ENCODE measurements around the gene SYTL2.

The SYTL2 gene

DNA sequence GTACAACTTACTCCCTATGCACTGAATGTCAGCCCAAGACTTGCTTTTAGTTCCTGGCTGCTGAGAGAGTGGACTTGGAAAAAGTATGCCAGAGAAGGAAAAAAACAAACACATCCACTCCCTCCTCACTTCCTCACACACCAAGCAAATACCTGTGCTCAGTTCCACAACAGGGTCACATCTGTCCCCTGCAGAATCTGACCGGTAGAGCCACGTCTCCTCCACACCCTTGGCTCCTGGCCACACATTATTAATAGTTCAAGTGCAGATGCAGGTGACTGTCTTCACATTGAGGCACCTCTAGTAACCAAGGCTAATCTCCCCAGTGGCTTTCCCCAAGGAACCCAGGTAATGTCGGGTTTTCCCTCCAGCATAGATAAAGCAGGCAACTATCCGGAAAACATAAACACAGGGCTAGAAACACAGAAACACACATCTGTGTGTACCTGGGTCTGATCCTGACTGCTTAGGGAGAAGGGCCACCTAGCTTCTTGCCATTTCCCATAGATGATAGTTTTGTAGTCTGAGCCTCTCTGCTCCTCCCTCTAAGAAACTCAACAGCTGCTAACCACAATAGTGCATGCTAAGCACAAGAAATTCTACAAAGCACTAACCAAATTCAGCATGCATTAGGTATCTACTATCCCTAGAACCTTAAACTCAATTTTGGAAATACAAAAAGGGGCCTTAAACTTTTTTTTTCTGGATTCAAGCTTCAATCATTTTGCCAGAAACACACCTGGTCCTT, 10.2 kb downstream of the SYTL2 start:
- Histone ChIP-seq H3K36me3 (ENCODE audit: control insufficient read depth in 1 of 2, insufficient read depth in 2 of 2, low read length in 2 of 2) (no peaks in the 10 kb centered on the region), H3K9ac (ENCODE audit: low read depth in 1 of 2, low read length in 2 of 2) (no peak overlapping the region), H3K27me3 (ENCODE audit: control insufficient read depth in 1 of 2, insufficient read depth in 2 of 2, low read length in 2 of 2) (no peaks in the 10 kb centered on the region), H3K27ac (ENCODE audit: low read depth, low read length) (no peak overlapping the region), H3K9me3 (ENCODE audit: control insufficient read depth in 1 of 2, low read length in 2 of 2) (no peaks in the 10 kb centered on the region), H3K4me1 (ENCODE audit: control insufficient read depth in 1 of 2, insufficient read depth in 2 of 2, low read length in 2 of 2) (peaks cover 25 to 32% of the 10 kb centered on the region in 2 donors), H3K4me3 (ENCODE audit: low read depth in 1 of 2, low read length in 2 of 2) (no peak overlapping the region)

DNA sequence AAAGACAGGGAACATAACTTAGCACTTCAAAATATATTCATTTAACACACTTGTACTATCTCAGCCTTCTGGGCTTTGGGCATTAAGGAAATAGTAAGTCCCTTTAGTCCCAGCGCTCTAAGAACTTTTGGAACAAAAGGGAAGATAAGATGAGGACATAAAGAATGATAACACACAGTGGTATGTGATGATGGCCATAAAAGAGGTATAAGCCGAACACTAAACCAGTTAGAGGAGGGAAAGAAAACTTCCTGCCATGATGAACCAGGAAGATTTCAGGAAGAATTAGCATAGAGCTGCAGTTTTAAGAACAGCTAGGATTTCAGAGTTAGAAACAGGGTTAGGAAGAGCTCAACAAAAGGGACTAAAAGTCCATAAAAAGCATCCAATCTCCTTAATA, 11.8 kb downstream of the SYTL2 start:
- no peaks in the 10 kb centered on the region for H3K27me3 ChIP-seq (ENCODE audit: control insufficient read depth in 1 of 2, insufficient read depth in 2 of 2, low read length in 2 of 2)
- H3K9ac ChIP-seq (ENCODE audit: low read depth in 1 of 2, low read length in 2 of 2), result no peak overlapping the region
- no peak overlapping the region for H3K27ac ChIP-seq (ENCODE audit: low read depth, low read length)
- no peaks in the 10 kb centered on the region for H3K36me3 ChIP-seq (ENCODE audit: control insufficient read depth in 1 of 2, insufficient read depth in 2 of 2, low read length in 2 of 2)
- peaks cover 27 to 33% of the 10 kb centered on the region in 2 donors for H3K4me1 ChIP-seq (ENCODE audit: control insufficient read depth in 1 of 2, insufficient read depth in 2 of 2, low read length in 2 of 2)
- no peaks in the 10 kb centered on the region for H3K9me3 ChIP-seq (ENCODE audit: control insufficient read depth in 1 of 2, low read length in 2 of 2)
- no peak overlapping the region for H3K4me3 ChIP-seq (ENCODE audit: low read depth in 1 of 2, low read length in 2 of 2)

DNA sequence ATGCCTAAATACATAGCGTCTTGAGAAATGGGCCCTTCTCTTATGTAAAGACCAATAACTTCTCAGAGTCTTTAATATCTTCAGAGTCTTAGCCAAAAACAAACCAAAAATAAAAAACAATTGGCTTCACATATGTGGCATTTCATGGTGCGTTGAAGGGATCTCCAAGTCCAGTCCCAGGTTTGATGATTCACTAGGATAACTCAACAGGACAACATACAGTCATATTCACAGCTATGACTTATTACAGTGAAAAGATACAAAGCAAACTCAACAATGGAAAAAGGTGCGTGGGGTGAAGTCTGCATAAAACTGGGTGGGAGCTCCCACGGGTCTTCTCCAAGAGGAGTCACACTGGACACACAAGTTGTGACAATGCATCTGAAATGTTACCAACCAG, 12.6 kb downstream of the SYTL2 start:
- H3K36me3 ChIP-seq (ENCODE audit: control insufficient read depth in 1 of 2, insufficient read depth in 2 of 2, low read length in 2 of 2), result no peaks in the 10 kb centered on the region
- no peaks in the 10 kb centered on the region for H3K9me3 ChIP-seq (ENCODE audit: control insufficient read depth in 1 of 2, low read length in 2 of 2)
- peaks cover 27 to 33% of the 10 kb centered on the region in 2 donors for H3K4me1 ChIP-seq (ENCODE audit: control insufficient read depth in 1 of 2, insufficient read depth in 2 of 2, low read length in 2 of 2)
- no peak overlapping the region for H3K27ac ChIP-seq (ENCODE audit: low read depth, low read length)
- no peak overlapping the region for H3K4me3 ChIP-seq (ENCODE audit: low read depth in 1 of 2, low read length in 2 of 2)
- H3K27me3 ChIP-seq (ENCODE audit: control insufficient read depth in 1 of 2, insufficient read depth in 2 of 2, low read length in 2 of 2), result no peaks in the 10 kb centered on the region
- no peak overlapping the region for H3K9ac ChIP-seq (ENCODE audit: low read depth in 1 of 2, low read length in 2 of 2)

DNA sequence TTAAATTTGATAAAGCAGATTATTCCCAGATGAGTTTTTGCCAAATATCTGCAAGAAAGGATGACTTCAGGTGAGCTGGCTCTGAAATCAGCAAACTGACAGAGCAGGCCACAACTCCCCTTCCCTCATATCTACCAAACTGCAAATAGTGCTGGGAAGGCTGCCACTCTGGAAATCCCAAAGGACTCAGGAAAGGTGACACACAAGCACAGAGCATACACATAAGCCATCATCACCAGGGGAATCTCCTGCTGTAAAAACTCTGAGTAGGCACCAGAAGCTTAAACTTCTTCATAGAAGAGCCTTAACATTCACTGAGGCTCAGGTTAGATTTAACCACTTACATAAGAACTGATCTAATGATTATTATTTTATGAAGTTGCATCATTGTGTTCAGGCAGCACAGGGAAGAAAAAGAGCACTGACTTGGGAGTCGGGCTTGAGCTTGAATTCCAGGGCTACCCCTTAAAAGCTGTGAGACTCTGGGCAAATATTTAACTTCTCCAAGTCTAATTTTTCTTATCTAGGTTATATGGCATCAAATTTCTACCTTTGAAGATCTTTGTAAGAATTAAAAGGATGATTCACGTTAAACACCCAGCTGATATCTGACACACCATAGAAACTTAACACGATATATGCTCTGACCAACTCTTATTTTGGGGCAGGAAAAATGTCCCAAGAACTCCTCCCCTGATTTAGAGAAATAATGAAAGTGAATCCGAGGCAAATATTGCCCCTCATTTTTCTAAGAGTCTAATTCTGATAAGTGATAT, 15.0 kb downstream of the SYTL2 start:
- no peak overlapping the region for H3K27ac ChIP-seq (ENCODE audit: low read depth, low read length)

DNA sequence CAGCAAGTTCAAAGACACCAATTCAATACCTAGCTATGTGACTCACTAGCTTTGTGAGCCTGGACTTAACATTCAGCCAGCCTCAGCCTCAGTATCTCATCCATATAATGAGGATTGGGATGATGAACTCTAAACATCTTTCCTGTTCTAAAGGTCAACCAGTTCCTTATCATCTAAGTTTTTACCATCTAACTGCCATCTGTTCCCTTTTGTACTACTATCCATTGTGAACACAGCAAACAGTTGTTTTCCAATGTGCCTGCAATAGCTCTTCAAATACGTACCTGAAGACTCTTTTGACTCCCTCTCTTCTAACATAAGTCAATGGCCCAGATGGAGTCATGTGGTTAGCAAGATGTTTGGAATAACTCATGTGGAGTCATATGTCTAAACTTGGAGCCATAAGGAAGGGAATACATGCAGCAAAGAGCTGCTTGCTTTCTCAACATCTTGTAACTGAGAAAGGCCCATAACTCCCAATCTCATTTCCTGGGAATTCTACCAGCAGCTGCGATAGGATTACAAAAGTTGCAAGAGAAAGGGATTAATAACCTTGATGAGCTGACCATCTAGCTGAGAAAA, 19.4 kb downstream of the SYTL2 start:
- no peaks in the 10 kb centered on the region for H3K27me3 ChIP-seq (ENCODE audit: control insufficient read depth in 1 of 2, insufficient read depth in 2 of 2, low read length in 2 of 2)
- H3K4me3 ChIP-seq (ENCODE audit: low read depth in 1 of 2, low read length in 2 of 2), result no peak overlapping the region
- H3K4me1 ChIP-seq (ENCODE audit: control insufficient read depth in 1 of 2, insufficient read depth in 2 of 2, low read length in 2 of 2), result peaks cover 14 to 27% of the 10 kb centered on the region in 2 donors
- H3K9me3 ChIP-seq (ENCODE audit: control insufficient read depth in 1 of 2, low read length in 2 of 2), result no peaks in the 10 kb centered on the region
- no peak overlapping the region for H3K9ac ChIP-seq (ENCODE audit: low read depth in 1 of 2, low read length in 2 of 2)
- H3K36me3 ChIP-seq (ENCODE audit: control insufficient read depth in 1 of 2, insufficient read depth in 2 of 2, low read length in 2 of 2), result no peaks in the 10 kb centered on the region
- no peak overlapping the region for H3K27ac ChIP-seq (ENCODE audit: low read depth, low read length)

More for the DNA sequence above, 15.0 kb downstream of the SYTL2 start:
- no peak overlapping the region for H3K9ac ChIP-seq (ENCODE audit: low read depth in 1 of 2, low read length in 2 of 2)
- no peak overlapping the region for H3K4me3 ChIP-seq (ENCODE audit: low read depth in 1 of 2, low read length in 2 of 2)
- H3K9me3 ChIP-seq (ENCODE audit: control insufficient read depth in 1 of 2, low read length in 2 of 2), result no peaks in the 10 kb centered on the region
- H3K4me1 ChIP-seq (ENCODE audit: control insufficient read depth in 1 of 2, insufficient read depth in 2 of 2, low read length in 2 of 2), result peaks cover 27 to 29% of the 10 kb centered on the region in 2 donors
- no peaks in the 10 kb centered on the region for H3K27me3 ChIP-seq (ENCODE audit: control insufficient read depth in 1 of 2, insufficient read depth in 2 of 2, low read length in 2 of 2)
- H3K36me3 ChIP-seq (ENCODE audit: control insufficient read depth in 1 of 2, insufficient read depth in 2 of 2, low read length in 2 of 2), result no peaks in the 10 kb centered on the region

DNA sequence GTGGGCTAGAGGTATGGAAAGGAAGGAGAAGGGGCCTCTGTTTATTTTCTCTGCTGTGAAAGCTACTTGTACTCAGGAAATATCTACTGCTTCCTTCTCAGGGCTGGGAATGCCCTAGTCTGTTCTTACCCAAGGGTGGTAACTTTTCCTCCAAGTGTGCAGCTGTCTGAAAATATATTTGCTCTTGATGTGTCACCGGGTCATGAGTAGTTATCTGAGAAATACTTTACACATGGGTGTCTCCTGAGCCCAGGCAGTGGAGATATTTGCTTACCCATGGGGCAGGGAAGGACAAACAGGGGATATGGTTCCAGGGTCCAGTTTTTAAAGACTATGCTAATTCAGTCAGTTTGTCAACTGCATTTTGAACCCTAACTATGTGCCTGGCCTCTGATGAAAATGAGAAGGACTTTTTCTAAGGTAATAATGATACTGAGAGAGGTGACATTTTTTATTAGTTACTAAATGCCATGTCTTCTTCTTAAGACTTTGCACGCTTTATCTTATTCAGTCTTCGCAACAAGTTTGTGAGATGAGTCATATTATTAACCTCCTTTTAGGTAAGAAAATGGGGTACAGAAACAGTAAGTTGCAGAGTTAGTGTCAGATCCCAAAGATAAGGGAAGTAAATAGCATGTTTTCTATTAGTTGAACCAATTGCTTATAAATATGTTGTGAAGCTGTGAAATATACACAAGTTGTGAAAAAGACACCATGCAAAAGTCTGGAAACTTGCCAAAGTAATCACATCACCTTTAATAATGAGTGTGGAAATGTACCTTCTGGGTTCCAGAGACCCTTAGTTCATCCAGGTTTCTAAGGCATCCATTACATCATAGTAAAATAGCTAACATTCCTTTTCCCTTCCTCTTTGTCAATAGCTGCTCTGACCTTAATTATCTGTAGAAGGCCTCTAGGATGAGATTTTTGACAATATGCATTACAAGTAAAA, 22.9 kb downstream of the SYTL2 start:
- Histone ChIP-seq H3K27me3 (ENCODE audit: control insufficient read depth in 1 of 2, insufficient read depth in 2 of 2, low read length in 2 of 2) (no peaks in the 10 kb centered on the region), H3K27ac (ENCODE audit: low read depth, low read length) (no peak overlapping the region)

DNA sequence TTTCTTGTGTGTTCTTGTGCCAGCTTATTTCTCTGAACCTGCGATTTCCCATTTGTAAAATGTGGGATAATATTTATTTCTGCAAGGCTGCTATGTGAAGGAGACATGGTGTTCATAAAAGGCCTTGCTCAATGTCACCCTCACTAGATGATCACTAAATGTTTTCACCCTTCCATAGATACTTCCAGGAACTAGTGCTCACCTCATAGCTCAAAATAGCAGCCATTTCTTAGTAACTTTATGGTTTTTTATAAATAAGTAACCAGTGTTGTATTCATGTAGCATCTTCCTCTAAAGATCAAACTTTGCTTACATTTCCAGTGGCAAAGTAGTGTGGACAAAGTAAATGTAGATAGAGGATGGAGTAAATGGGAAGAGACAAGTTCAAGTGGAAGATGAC, 23.8 kb downstream of the SYTL2 start:
- peaks cover 9 to 19% of the 10 kb centered on the region in 2 donors for H3K4me1 ChIP-seq (ENCODE audit: control insufficient read depth in 1 of 2, insufficient read depth in 2 of 2, low read length in 2 of 2)
- no peaks in the 10 kb centered on the region for H3K27me3 ChIP-seq (ENCODE audit: control insufficient read depth in 1 of 2, insufficient read depth in 2 of 2, low read length in 2 of 2)
- no peaks in the 10 kb centered on the region for H3K36me3 ChIP-seq (ENCODE audit: control insufficient read depth in 1 of 2, insufficient read depth in 2 of 2, low read length in 2 of 2)
- no peak overlapping the region for H3K9ac ChIP-seq (ENCODE audit: low read depth in 1 of 2, low read length in 2 of 2)
- no peak overlapping the region for H3K27ac ChIP-seq (ENCODE audit: low read depth, low read length)
- no peak overlapping the region for H3K4me3 ChIP-seq (ENCODE audit: low read depth in 1 of 2, low read length in 2 of 2)
- no peaks in the 10 kb centered on the region for H3K9me3 ChIP-seq (ENCODE audit: control insufficient read depth in 1 of 2, low read length in 2 of 2)

More for the DNA sequence above, 22.9 kb downstream of the SYTL2 start:
- Histone ChIP-seq H3K9me3 (ENCODE audit: control insufficient read depth in 1 of 2, low read length in 2 of 2) (no peaks in the 10 kb centered on the region), H3K4me1 (ENCODE audit: control insufficient read depth in 1 of 2, insufficient read depth in 2 of 2, low read length in 2 of 2) (peaks cover 9 to 19% of the 10 kb centered on the region in 2 donors), H3K36me3 (ENCODE audit: control insufficient read depth in 1 of 2, insufficient read depth in 2 of 2, low read length in 2 of 2) (no peaks in the 10 kb centered on the region), H3K9ac (ENCODE audit: low read depth in 1 of 2, low read length in 2 of 2) (no peak overlapping the region), H3K4me3 (ENCODE audit: low read depth in 1 of 2, low read length in 2 of 2) (no peak overlapping the region)

DNA sequence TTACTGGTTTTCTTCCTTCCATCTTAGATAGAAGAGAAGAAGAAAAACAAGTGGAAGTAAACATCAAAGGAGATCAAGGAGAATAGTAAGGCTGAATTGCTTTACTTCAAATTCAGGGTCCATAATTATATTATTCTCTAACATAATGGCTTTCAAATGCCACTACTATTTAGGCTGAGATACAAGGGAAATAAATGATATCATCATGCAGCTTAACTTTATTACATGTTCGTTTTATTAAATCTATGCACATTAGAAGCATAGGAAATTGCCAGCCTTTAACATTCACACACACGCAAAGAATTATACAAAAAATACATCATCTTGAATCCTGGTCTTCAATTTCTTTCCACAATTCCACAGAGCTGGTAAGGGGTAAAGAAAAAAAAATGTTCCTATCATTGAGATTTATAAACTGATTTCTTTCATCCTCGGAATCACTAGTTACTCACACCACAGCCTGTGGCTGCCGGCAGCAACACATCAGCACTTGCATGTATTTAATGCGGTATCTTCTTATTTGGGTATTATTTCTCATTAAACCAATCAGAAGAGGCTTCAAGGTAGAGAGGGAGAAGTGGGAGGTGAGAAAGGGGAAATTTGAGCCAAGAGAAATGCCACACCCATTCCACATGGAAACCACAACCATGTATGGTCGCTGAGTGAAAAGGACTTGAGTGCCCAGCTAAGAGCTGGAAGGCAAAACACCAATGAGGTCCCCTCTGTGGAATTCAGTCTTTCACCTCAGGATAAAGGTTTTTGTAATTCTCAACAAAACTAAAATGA, 26.3 kb downstream of the SYTL2 start:
- Histone ChIP-seq H3K4me3 (ENCODE audit: low read depth in 1 of 2, low read length in 2 of 2) (no peak overlapping the region), H3K9me3 (ENCODE audit: control insufficient read depth in 1 of 2, low read length in 2 of 2) (no peaks in the 10 kb centered on the region), H3K36me3 (ENCODE audit: control insufficient read depth in 1 of 2, insufficient read depth in 2 of 2, low read length in 2 of 2) (no peaks in the 10 kb centered on the region), H3K27me3 (ENCODE audit: control insufficient read depth in 1 of 2, insufficient read depth in 2 of 2, low read length in 2 of 2) (no peaks in the 10 kb centered on the region), H3K27ac (ENCODE audit: low read depth, low read length) (no peak overlapping the region), H3K4me1 (ENCODE audit: control insufficient read depth in 1 of 2, insufficient read depth in 2 of 2, low read length in 2 of 2) (peaks cover 7 to 31% of the 10 kb centered on the region in 2 donors), H3K9ac (ENCODE audit: low read depth in 1 of 2, low read length in 2 of 2) (no peak overlapping the region)

DNA sequence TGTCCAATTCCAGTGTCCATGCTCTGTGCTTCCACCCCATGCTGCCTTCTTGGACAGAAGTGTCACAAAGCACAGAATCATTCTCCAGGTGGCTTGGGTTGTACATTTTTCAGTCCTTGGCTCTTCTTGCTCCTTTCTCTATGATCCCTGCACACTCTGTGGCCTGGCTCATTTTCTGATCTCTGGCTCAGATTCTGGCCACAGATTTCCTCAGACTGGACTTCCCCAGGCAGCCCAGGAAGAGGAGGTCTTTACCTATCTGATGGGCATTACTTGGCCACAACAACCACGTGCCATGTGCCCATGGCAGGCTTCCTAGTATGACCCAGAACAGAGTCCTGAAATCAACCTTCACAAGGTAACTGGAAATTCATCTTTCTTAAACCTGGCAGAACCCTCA, 27.2 kb downstream of the SYTL2 start:
- Histone ChIP-seq H3K27ac (ENCODE audit: low read depth, low read length) (no peak overlapping the region), H3K4me1 (ENCODE audit: control insufficient read depth in 1 of 2, insufficient read depth in 2 of 2, low read length in 2 of 2) (peaks cover 7 to 32% of the 10 kb centered on the region in 2 donors), H3K4me3 (ENCODE audit: low read depth in 1 of 2, low read length in 2 of 2) (no peak overlapping the region), H3K36me3 (ENCODE audit: control insufficient read depth in 1 of 2, insufficient read depth in 2 of 2, low read length in 2 of 2) (no peaks in the 10 kb centered on the region), H3K27me3 (ENCODE audit: control insufficient read depth in 1 of 2, insufficient read depth in 2 of 2, low read length in 2 of 2) (no peaks in the 10 kb centered on the region), H3K9ac (ENCODE audit: low read depth in 1 of 2, low read length in 2 of 2) (no peak overlapping the region), H3K9me3 (ENCODE audit: control insufficient read depth in 1 of 2, low read length in 2 of 2) (no peaks in the 10 kb centered on the region)
